ENCODE results near the gene PUS7. TPM values are rescaled to one million over a fixed set of nuclear protein-coding genes. Genes with fewer than 3 reads are reported as not detected.

The PUS7 gene
- total and polyA plus RNA-seq, 2 of the 8 experiments (the other 6 are each of a cell fraction or from before 2014, with no cell fraction given), result 18.9 to 65.2 TPM

GRCh38 chr7:105559926-105560325, 37.9 kb upstream of the PUS7 start (continued):
- no peak for TF ChIP-seq KDM5A (IDR thresholded peaks at IDR 0.05; ENCODE audit: low read length)
